WI38 (cell line): ENCODE measurements around the gene HSD17B14.
"Not testable (repeated sequence)": the region's sequence is repeated elsewhere in the genome, so short reads cannot be mapped to it uniquely, and the experiment has no call there.

Source experiments
- H3K4me3 ChIP-seq: 2 replicates; pipeline ENCODE4 v1.5.1; 2011; ENCODE audit warnings: low read depth, mild to moderate bottlenecking, control low read depth, low read length
- CTCF ChIP-seq: IDR thresholded peaks from 2 replicates; pipeline ENCODE4 v1.5.1; 2012; ENCODE audit warnings: low read depth, mild to moderate bottlenecking, control low read depth, low read length

Gene HSD17B14

GRCh38 chr19:48859711-48860572 lies 23.7 kb upstream of the HSD17B14 start:
- H3K4me3 ChIP-seq: no peak overlapping the region
- TF ChIP-seq CTCF: no peak

DNA sequence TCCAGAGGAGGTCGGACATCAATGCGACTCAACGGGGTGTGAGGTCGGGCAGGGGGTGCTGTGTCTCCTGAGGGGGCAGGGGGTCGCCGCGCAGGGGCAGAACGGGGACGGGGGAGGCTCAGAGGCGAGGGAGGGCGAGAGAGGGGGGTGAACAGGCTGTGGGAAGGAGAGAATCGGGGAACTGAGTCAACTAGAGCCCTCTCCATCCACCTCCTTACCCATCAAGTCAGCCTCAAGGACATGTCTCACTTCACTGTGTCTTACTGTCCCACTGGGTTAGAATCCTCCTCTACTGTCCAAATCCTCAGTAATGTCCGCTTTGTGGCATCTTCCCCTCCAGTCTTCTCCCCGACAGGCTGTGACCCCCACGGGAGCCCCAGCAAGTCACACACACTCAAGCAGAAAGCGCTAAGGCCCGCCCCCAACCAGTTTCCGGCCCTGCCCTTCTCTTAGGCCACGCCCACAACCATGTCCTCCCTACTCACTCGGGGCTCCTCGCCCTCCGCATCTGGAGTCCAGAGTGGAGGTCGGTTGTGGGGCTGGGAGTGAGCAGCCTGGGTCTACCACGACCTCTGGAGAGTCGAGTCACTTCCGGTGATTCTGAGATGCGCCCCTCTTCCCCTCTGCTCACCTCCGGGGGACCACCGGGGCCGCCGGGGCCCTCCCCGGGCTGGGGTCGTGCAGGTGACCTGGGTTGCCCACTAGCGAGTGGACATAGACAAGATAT lies 22.9 kb upstream of the HSD17B14 start:
- TF ChIP-seq CTCF: no peak
- no peak overlapping the region for H3K4me3 ChIP-seq

DNA sequence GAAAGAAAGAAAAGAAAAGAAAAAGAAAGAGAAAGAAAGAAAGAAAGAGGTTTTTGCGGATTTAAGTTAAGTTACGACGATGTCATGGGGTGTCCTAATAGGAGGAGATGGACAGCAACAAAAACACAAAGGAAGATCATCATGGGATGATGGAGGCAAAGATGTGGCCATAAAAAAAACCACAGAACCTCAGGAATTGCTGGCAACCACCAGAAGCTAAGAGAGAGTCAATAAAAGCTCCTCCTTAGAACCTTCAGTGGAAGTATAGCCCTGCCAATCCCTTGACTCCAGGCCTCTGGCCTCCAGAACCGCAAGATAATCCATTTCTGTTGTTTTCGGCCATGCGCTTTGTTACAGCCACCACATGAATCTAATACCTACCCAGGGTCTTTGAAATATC lies 20.6 kb upstream of the HSD17B14 start:
- no peak overlapping the region for H3K4me3 ChIP-seq
- TF ChIP-seq CTCF: no peak

DNA sequence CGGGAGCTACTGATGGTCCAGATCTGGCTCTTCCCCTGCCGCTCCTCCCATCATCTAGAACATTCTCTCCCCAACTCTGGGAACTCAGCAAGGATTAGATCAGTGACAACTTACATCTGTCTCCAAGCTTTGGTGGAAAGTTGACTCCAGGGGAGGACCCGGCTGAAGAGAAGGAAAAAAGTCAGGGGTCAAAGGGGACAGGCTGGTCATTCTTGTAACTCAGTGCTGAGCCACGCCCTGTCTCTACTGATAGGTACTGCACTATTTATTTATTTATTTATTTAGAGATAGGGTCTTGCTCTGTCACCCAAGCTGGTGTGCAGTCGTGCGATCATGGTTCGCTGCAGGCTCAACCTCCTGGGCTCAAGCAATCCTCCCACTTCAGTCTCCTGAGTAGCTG lies 17.8 kb upstream of the HSD17B14 start:
- H3K4me3 ChIP-seq: no peak overlapping the region
- no peak for TF ChIP-seq CTCF

DNA sequence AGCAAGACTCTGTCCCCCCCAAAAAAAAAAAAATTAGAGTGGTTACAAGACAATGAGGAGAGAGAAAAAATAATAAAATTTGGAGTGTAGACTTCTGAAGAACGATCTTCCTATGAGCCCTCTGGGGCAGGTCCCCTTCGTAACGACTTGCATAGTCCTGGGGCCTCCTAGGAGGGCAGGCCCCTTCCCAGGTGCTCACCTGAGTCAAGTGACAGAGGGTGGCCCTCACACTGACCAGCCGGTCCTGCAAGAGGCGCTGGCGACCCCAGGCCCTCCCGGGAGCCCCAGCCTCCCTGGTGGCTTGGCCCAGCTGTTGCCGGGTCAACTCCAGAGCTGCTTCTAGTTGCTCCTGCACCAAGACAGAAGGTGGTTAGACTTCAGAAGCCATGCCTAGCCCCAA lies 17.2 kb upstream of the HSD17B14 start:
- H3K4me3 ChIP-seq: no peak overlapping the region
- TF ChIP-seq CTCF: no peak

GRCh38 chr19:48852292-48852691 lies 16.0 kb upstream of the HSD17B14 start:
- no peak overlapping the region for H3K4me3 ChIP-seq
- no peak for TF ChIP-seq CTCF

DNA sequence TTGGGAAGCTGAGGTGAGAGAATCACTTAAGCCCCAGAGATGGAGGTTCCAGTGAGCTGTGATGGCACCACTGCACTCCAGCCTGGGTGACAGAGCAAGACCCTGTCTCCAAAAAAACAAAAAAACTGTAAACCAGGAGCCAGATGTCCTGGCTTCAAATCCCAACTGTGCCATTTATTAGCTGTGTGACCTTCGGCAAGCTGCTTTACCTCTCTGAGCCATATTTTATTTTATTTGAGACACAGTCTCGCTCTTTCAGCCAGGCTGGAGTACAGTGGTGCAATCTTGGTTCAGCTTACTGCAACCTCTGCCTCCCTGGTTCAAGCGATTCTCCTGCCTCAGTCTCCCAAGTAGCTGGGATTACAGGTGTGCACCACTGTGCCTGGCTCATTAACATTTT lies 10.4 kb upstream of the HSD17B14 start:
- not testable (repeated sequence) for H3K4me3 ChIP-seq
